ACC112 (cell line): ENCODE results near the gene CPS1.

Experiments used
- H2AFZ ChIP-seq: fragments of 200-600 bp; sonication (generic); one replicate; pipeline ENCODE4 v1.6.0; 2017; ENCODE audit warnings: antibody characterized with exemption, low read length; ENCODE audit not compliant: unreplicated experiment
- H3K27ac ChIP-seq: fragments of 200-600 bp; sonication (generic); 2 replicates; pipeline ENCODE4 v1.5.1; 2014; ENCODE audit warnings: low read depth, mild to moderate bottlenecking, antibody characterized with exemption, low read length, moderate library complexity
- H3K27me3 ChIP-seq: fragments of 200-600 bp; sonication (generic); 2 replicates; pipeline ENCODE4 v1.6.1; 2014; ENCODE audit warnings: mild to moderate bottlenecking, antibody characterized with exemption, low read length, moderate library complexity, mixed read lengths; ENCODE audit not compliant: insufficient read depth
- H3K36me3 ChIP-seq: fragments of 200-600 bp; sonication (generic); 2 replicates; pipeline ENCODE4 v1.6.1; 2016; ENCODE audit warnings: mild to moderate bottlenecking, antibody characterized with exemption, low read length, moderate library complexity, mixed read lengths; ENCODE audit not compliant: insufficient read depth
- H3K4me1 ChIP-seq: fragments of 200-600 bp; sonication (generic); one replicate; pipeline ENCODE4 v1.6.1; 2016; ENCODE audit warnings: low read length, mixed read lengths; ENCODE audit not compliant: insufficient read depth, unreplicated experiment, control insufficient read depth
- H3K4me3 ChIP-seq: fragments of 200-600 bp; sonication (generic); 2 replicates; pipeline ENCODE4 v1.5.1; 2014; ENCODE audit warnings: mild to moderate bottlenecking, low read depth, low read length
- H3K79me2 ChIP-seq: fragments of 200-600 bp; sonication (generic); one replicate; pipeline ENCODE4 v1.6.0; 2016; ENCODE audit warnings: low read length; ENCODE audit not compliant: control insufficient read depth, unreplicated experiment, insufficient read depth

The CPS1 gene

GRCh38 chr2:210562502-210563080 is 6.2 kb downstream of the CPS1 start:
- Histone ChIP-seq H3K4me1 (peaks cover 9% of the 10 kb centered on the region), H3K4me3 (no peak overlapping the region), H3K36me3 (no peaks in the 10 kb centered on the region), H3K27ac (no peak overlapping the region), H2AFZ (no peak overlapping the region), H3K27me3 (no peaks in the 10 kb centered on the region), H3K79me2 (no peaks in the 10 kb centered on the region)

- H3K27me3 ChIP-seq = no peaks in the 10 kb centered on the region
- no peak overlapping the region for H3K27ac ChIP-seq
- H3K4me1 ChIP-seq = no peaks in the 10 kb centered on the region
- H3K4me3 ChIP-seq = no peak overlapping the region
- no peaks in the 10 kb centered on the region for H3K36me3 ChIP-seq
- no peaks in the 10 kb centered on the region for H3K79me2 ChIP-seq
- H2AFZ ChIP-seq = no peak overlapping the region
Observed at GRCh38 chr2:210567279-210567678, 10.9 kb downstream of the CPS1 start.

GRCh38 chr2:210568108-210568507 is 11.7 kb downstream of the CPS1 start:
- Histone ChIP-seq H3K36me3 (no peaks in the 10 kb centered on the region), H3K27me3 (no peaks in the 10 kb centered on the region), H2AFZ (no peak overlapping the region), H3K79me2 (no peaks in the 10 kb centered on the region), H3K4me3 (no peak overlapping the region), H3K4me1 (no peaks in the 10 kb centered on the region), H3K27ac (no peak overlapping the region)

GRCh38 chr2:210577263-210578071 is 21.1 kb downstream of the CPS1 start:
- H3K27ac ChIP-seq = no peak overlapping the region
- H3K27me3 ChIP-seq = no peaks in the 10 kb centered on the region
- H3K79me2 ChIP-seq = no peaks in the 10 kb centered on the region
- no peaks in the 10 kb centered on the region for H3K4me1 ChIP-seq
- H2AFZ ChIP-seq = no peak overlapping the region
- H3K36me3 ChIP-seq = no peaks in the 10 kb centered on the region
- H3K4me3 ChIP-seq = no peak overlapping the region

- Histone ChIP-seq H2AFZ (no peak overlapping the region), H3K27me3 (no peaks in the 10 kb centered on the region), H3K27ac (no peak overlapping the region), H3K36me3 (no peaks in the 10 kb centered on the region), H3K4me1 (no peaks in the 10 kb centered on the region), H3K79me2 (no peaks in the 10 kb centered on the region), H3K4me3 (no peak overlapping the region)
Observed at GRCh38 chr2:210584834-210585233, 28.4 kb downstream of the CPS1 start.

GRCh38 chr2:210586381-210586780 is 30.0 kb downstream of the CPS1 start:
- Histone ChIP-seq H3K79me2 (no peaks in the 10 kb centered on the region), H2AFZ (no peak overlapping the region), H3K4me1 (no peaks in the 10 kb centered on the region), H3K27me3 (no peaks in the 10 kb centered on the region), H3K36me3 (no peaks in the 10 kb centered on the region), H3K27ac (no peak overlapping the region), H3K4me3 (no peak overlapping the region)

- no peak overlapping the region for H3K4me3 ChIP-seq
- no peaks in the 10 kb centered on the region for H3K79me2 ChIP-seq
- no peak overlapping the region for H2AFZ ChIP-seq
- no peaks in the 10 kb centered on the region for H3K27me3 ChIP-seq
- H3K36me3 ChIP-seq = no peaks in the 10 kb centered on the region
- H3K27ac ChIP-seq = no peak overlapping the region
- H3K4me1 ChIP-seq = no peaks in the 10 kb centered on the region
Observed at GRCh38 chr2:210591663-210592062, 35.3 kb downstream of the CPS1 start.

- H2AFZ ChIP-seq = no peak overlapping the region
- no peaks in the 10 kb centered on the region for H3K27me3 ChIP-seq
Observed at GRCh38 chr2:210592726-210593125, 36.3 kb downstream of the CPS1 start.

GRCh38 chr2:210593166-210593565 is 36.8 kb downstream of the CPS1 start:
- no peaks in the 10 kb centered on the region for H3K79me2 ChIP-seq
- H3K36me3 ChIP-seq = no peaks in the 10 kb centered on the region
- no peaks in the 10 kb centered on the region for H3K27me3 ChIP-seq
- no peak overlapping the region for H3K4me3 ChIP-seq
- no peak overlapping the region for H2AFZ ChIP-seq
- no peaks in the 10 kb centered on the region for H3K4me1 ChIP-seq
- no peak overlapping the region for H3K27ac ChIP-seq

More at GRCh38 chr2:210592726-210593125, 36.3 kb downstream of the CPS1 start:
- H3K27ac ChIP-seq = no peak overlapping the region
- H3K79me2 ChIP-seq = no peaks in the 10 kb centered on the region
- no peaks in the 10 kb centered on the region for H3K4me1 ChIP-seq
- no peak overlapping the region for H3K4me3 ChIP-seq
- no peaks in the 10 kb centered on the region for H3K36me3 ChIP-seq

GRCh38 chr2:210598219-210598618 is 41.8 kb downstream of the CPS1 start:
- Histone ChIP-seq H3K4me1 (no peaks in the 10 kb centered on the region), H3K4me3 (no peak overlapping the region), H3K27ac (no peak overlapping the region), H3K36me3 (no peaks in the 10 kb centered on the region), H2AFZ (no peak overlapping the region), H3K79me2 (no peaks in the 10 kb centered on the region), H3K27me3 (no peaks in the 10 kb centered on the region)

- no peak overlapping the region for H3K27ac ChIP-seq
- no peaks in the 10 kb centered on the region for H3K27me3 ChIP-seq
- no peaks in the 10 kb centered on the region for H3K79me2 ChIP-seq
- no peaks in the 10 kb centered on the region for H3K36me3 ChIP-seq
- H2AFZ ChIP-seq = no peak overlapping the region
- H3K4me1 ChIP-seq = no peaks in the 10 kb centered on the region
- no peak overlapping the region for H3K4me3 ChIP-seq
Observed at GRCh38 chr2:210599476-210599875, 43.1 kb downstream of the CPS1 start.
